ENCODE measurements around the gene HES7. TPM values are rescaled to one million over a fixed set of nuclear protein-coding genes. Genes with fewer than 3 reads are reported as not detected.

Gene HES7
- total RNA-seq, 1 experiment from 2014 or later, result 0.33 TPM

- no peak overlapping the region for H3K14ac ChIP-seq (ENCODE audit: insufficient read depth, low read length)
- no peak overlapping the region for H3K4ac ChIP-seq (ENCODE audit: low read depth, low read length)
- H3K36me3 Mint-ChIP-seq (ENCODE audit: insufficient read depth in 1 of 3, low read depth in 3 of 3), result no peaks in the 10 kb centered on the region; a peak in 1 of 7 replicates
- H3K4me2 ChIP-seq (ENCODE audit: insufficient read depth, insufficient read length, low read length), result no peak overlapping the region
- no peak overlapping the region for H2BK120ac ChIP-seq (ENCODE audit: low read depth, low read length, poor library complexity, severe bottlenecking)
- no peak overlapping the region for H2BK5ac ChIP-seq (ENCODE audit: insufficient read length, low read length)
- H3K9ac ChIP-seq (ENCODE audit: extremely low read depth, insufficient read length, low read length), result no peak overlapping the region
- H3K56ac ChIP-seq (ENCODE audit: insufficient read length, low read depth, low read length), result no peak overlapping the region
- no peak overlapping the region for H4K8ac ChIP-seq (replicated peaks; ENCODE audit: insufficient read length, low read depth, low read length)
- H4K91ac ChIP-seq (ENCODE audit: insufficient read length, low read depth, low read length), result no peak overlapping the region
- peaks cover 22% of the 10 kb centered on the region for H3K23me2 ChIP-seq (ENCODE audit: insufficient read length, low read depth, low read length, poor library complexity, severe bottlenecking)
- peaks cover 85% of the 10 kb centered on the region for H3K27me3 Mint-ChIP-seq (ENCODE audit: low read depth)
- H3K27me3 ChIP-seq (ENCODE audit: insufficient read depth, low read length), result peaks cover 16% of the 10 kb centered on the region; the same call in 1 of the 2 replicates
- peak overlapping the region; percentile 27 to 91; a peak in 3 of 5 replicates for H3K4me3 Mint-ChIP-seq
- H4K5ac ChIP-seq (ENCODE audit: insufficient read length, low read depth, low read length), result no peak overlapping the region
- H3K4me1 ChIP-seq (ENCODE audit: insufficient read depth, low read length), result no peaks in the 10 kb centered on the region
- H3K9me3 Mint-ChIP-seq, result peaks cover 2 to 3% of the 10 kb centered on the region in 2 experiments; a peak in 2 of 5 replicates
- no peaks in the 10 kb centered on the region for H3K79me2 ChIP-seq (ENCODE audit: insufficient read depth, low read length)
- no peaks in the 10 kb centered on the region for H3K9me3 ChIP-seq (ENCODE audit: control insufficient read depth, low read depth, low read length)
- H2AK5ac ChIP-seq (ENCODE audit: insufficient read length, low read length), result no peak overlapping the region
- H4K20me1 ChIP-seq (ENCODE audit: control insufficient read depth, insufficient read depth, insufficient read length), result no peaks in the 10 kb centered on the region
- H3K4me1 Mint-ChIP-seq, result peaks cover 8 to 14% of the 10 kb centered on the region in 2 experiments; a peak in 3 of 4 replicates
- no peak overlapping the region for H2BK12ac ChIP-seq (ENCODE audit: insufficient read length, low read depth, low read length)
- H3K27ac Mint-ChIP-seq, result no peak overlapping the region
- H2AFZ ChIP-seq (ENCODE audit: low read length), result no peak overlapping the region
- H2BK20ac ChIP-seq (ENCODE audit: low read depth, low read length, poor library complexity, severe bottlenecking), result no peak overlapping the region
- no peak overlapping the region for H3K18ac ChIP-seq (ENCODE audit: insufficient read length, low read depth, low read length)
- no peak overlapping the region for H3K23ac ChIP-seq (ENCODE audit: insufficient read length, low read depth, low read length)
- no peak for DNase-seq
- WGBS (ENCODE audit: extremely low coverage, insufficient read length, low lambda C conversion rate), result no CpG with 5 or more reads among the region's 18 CpGs
- no peak overlapping the region for H3K27ac ChIP-seq (ENCODE audit: insufficient read length, low read depth, low read length)
- no peak overlapping the region for H2BK15ac ChIP-seq (ENCODE audit: low read depth, low read length)
- H3K79me1 ChIP-seq (ENCODE audit: insufficient read depth, low read depth, low read length, poor library complexity, severe bottlenecking), result no peaks in the 10 kb centered on the region
- TF ChIP-seq CTCF (conservative IDR thresholded peaks at IDR 0.05), result no peak
- no peak overlapping the region for H3T11ph ChIP-seq (ENCODE audit: low read length)
Observed at GRCh38 chr17:8116776-8117175, 7.1 kb downstream of the HES7 start.

All from H9 (cell line).